ENCODE results near the gene DOK5.
"Not testable (repeated sequence)": the region's sequence is repeated elsewhere in the genome, so short reads cannot be mapped to it uniquely, and the experiment has no call there.

Gene DOK5

DNA sequence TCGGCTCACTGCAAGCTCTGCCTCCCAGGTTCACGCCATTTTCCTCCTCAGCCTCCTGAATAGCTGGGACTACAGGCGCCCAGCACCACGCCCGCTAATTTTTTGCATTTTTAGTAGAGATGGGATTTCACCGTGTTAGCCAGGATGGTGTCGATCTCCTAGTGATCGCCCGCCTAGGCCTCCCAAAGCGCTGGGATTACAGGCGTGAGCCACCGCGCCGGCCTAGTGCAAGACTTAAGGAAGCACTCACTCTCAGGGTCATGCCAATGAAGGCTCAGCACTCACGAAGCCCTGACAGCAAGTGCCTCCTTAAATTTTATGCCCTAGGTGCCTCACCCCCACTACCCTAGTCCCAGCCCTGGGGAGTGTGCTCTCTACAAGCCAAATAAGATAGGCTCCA lies 4.7 kb upstream of the DOK5 start:
- no peak for DNase-seq (ENCODE audit: low read depth in 2 of 2)

DNA sequence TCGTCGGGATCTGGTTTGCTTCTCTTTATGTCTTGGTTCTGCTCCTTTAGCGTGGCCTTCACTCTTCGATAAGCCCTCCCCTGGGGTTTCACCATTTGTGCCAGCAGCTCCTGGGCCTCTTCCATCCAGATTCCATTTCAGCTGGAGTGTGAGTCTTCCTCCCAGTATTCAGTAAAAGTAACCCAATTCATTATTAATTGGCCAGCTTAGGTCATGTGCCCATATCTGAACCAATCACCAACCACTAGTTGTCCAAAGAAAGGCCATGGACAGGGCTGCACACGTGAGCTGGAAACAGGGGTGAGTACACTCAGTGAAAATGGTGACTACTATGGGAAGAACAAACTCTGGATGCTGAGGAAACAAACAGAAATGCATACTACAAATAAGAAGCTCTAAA lies 2.8 kb upstream of the DOK5 start:
- no peak for DNase-seq (ENCODE audit: low read depth in 2 of 2)

DNA sequence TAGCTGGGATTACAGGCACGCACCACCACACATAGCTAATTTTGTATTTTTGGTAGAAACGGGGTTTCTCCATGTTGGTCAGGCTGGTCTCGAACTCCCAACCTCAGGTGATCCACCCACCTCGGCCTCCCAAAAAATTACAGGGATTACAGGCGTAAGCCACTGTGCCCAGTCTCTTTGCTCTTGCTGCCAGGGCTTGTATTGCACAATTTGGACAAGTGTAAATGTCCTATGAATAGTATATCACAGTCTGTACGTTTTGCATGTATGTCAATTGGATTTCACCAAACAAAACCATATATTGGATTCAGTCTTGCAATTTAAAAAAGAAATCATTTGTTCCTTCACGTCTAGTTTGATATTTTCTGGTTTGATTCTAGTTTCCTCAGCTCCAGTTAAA lies 2.1 kb upstream of the DOK5 start:
- no peak for DNase-seq (ENCODE audit: low read depth in 2 of 2)

DNA sequence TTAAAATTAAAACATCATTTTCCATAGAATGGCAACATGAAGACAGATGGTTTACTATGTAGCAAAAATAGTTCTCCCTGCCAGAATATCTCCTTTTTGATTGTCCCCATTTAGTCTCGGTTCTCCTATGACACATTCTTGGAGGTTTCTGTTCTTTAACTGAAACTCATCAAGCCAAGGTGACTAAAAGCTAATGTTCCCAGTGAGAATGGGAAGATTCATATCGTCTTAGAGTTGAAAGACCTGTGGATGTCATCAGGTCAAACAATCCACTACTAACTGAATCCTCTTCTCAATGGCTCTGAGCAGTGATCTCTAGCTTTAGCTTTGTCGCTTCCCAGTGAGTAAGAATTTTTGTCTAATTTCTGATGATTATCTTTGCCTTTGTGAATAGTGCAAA lies 1.3 kb upstream of the DOK5 start:
- DNase-seq (ENCODE audit: low read depth in 2 of 2): no peak

- DNase-seq (ENCODE audit: low read depth in 2 of 2): no peak
Observed at GRCh38 chr20:54474866-54475265, 527 bp upstream of the DOK5 start.

DNA sequence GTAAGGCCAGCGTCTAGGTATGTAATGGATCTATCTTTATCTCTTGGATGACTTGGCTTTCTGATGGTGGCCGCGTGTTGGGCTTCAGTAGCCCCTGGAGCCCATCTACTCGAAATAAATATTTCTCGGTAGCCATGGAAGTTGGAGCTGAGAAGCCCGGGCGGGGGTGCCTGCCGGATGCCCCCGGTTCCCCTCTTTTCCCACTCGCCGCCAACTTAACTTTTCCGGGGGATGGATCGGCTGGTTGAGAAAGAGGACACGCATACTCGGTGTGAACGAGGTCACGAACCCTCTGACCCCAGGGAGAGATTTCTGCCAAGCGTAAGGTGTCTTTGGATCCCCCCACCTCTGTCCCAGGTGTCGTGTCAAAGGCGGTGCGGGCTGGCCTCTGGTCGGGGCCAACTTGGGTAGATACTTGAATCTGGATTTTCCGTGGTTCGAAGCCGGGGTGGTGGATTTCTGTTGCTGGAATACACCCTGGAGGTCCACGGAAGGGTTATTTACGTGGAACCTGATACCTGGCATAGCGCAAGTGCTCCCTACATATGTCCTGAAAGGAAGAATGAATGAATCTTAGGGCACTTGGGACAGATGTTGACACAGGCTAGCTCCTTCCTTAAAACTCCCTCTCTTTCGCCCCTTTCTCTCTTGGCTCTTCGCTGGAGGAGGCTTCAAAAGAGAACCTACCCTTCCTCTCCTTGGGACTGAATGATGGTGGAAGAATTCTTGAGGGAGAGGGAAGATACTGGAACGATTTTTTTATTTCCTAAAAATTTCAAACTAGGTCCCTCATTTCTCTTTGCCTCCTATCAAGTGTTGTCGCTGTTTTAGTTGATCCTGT lies 996 bp downstream of the DOK5 start:
- DNase-seq (ENCODE audit: low read depth in 2 of 2): no peak

DNA sequence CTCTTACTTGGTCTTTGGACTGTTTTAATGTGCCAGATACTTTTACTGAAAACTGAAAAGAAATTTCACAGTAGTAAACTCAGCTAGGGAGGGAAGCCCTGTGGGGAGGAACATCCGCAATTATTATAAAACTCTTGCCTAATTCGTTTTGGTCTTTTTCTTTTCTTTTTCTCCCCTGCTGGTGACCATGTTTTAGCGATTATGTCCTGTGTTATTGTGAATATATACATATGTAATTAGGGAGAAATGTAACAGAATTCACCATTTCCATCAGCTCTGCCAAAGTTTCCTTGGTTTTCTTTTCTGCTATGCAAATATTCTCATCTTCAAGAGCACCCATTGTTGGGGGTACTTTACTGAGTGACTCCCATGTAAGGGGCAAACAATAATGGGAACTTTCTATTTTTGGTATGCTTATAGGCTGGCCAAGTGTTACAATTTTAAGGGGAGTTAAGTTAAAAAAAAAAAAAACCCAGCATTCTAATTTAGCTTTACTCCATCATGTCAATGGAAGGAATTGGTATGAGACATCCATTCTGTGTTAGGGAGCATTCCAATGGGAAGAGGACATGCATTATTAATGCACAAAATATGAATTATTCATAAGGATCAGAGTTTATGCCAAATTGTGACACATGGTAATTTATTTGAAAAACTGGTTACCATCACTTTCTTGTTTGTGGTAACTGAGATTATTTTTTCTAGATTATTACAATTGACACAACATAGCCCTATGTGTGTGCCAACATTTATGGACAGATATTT lies 2.0 kb downstream of the DOK5 start:
- no peak for DNase-seq (ENCODE audit: low read depth in 2 of 2)

DNA sequence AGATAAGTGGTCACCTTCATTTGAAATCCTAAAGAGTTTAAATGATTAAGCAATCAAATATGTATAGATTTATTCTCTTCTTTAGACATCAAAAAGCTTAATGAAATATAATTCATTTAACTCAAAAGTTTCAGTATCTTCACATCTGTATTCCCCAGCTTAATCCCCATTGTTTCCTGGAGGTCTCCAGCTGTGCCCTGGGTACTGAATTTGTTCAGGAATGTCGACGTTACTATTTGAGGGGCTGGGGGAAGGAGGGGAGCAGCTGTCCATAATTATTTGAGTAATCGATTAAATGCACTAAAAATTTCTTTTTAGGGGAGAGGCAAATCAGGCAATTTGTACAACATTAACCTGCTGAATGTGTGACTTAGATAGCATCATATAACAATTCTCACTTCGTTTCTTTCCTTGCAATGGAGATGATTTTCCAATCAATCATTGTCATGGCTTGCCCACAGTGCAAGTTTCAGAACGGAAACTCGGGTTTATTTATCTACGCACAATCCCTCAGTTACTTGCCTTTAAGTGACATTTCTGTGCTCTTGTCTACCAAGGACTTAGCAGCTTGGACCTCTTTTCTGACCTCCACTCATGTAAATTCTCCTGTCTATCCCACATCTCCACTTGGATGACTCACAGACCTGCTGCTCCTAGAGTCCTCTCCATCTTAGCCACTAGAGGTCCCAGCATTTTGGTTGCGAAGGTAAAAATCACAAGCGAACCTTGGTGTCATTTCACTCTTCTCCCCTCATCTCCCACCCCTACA lies 3.9 kb downstream of the DOK5 start:
- no peak for DNase-seq (ENCODE audit: low read depth in 2 of 2)

DNA sequence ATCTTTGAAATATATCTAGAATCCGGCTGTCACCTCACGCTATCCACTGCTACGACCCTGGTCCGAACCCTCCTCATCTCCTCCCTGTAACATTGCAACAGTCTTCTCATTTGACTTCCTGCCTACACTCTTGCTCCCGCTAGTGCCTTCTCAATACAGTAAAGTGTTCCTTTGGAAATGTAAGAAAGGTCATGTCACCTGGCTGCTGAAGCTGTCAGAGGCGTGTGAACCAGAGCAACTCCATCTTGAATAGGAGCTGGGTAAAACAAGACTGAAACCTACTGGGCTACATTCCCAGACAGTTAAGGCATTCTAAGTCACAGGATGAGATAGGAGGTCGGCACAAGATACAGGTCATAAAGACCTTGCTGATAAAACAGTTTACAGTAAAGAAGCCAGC lies 4.5 kb downstream of the DOK5 start:
- not testable (repeated sequence) for DNase-seq (ENCODE audit: low read depth in 2 of 2)

DNA sequence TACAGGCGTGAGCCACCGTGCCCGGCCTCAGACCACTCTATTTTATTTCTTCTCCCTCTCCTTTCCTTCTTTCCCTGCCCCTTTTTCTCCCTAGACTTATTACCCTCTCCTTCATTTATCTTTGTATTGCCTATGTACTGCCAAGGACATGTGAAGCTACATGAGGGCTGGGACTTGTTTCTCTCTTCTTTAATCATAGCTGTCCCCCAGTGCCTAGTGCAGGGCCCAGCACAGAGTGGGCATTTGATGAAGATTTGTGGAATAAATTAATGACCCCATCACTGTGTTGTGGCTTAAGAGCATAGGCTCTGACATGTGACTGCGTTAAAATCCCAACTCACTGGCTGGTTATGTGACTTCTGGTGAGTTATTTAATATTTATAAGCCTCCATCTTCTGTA lies 6.0 kb downstream of the DOK5 start:
- DNase-seq (ENCODE audit: low read depth in 2 of 2): no peak

- no peak for DNase-seq (ENCODE audit: low read depth in 2 of 2)
Observed at GRCh38 chr20:54485631-54486030, 10.2 kb downstream of the DOK5 start.

DNA sequence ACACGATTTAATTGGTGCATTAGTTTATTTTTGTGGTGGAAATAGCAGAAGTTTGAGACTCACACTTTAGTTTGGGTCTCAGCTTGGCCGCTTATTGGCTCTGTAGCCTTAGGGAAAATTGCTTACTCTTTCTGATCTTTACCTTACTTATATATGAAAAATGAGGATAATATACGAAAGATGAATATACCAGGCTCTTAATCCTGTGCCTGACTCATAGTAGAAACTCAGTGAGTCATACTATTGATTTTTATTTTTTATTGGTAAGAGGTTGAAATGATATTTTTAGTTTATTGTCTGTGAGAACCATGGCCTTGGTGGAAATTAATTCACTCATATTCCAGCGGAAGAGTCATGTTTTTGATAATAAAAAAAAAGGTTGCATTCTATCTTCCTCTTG lies 11.2 kb downstream of the DOK5 start:
- DNase-seq (ENCODE audit: low read depth in 2 of 2): no peak

- no peak for DNase-seq (ENCODE audit: low read depth in 2 of 2)
Observed at GRCh38 chr20:54488442-54488841, 13.0 kb downstream of the DOK5 start.

DNA sequence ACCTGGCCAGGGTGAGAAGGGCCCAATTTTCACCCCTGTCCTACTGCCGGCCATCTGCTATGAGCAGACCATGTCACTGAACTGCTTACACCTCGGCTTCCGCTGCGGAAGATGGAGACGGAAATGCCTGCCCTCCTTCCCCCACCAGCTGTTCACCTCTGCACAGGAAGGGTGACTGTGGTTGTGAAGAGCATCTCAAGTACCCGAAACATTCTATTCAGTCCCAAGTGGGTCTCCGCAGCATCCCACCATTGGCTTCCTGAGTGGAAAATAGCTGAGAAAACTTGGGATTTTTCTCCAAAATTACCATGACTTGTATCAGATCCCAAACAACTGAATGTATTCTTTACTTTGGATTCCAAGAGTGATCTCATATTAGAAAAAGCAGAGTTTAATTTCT lies 16.1 kb downstream of the DOK5 start:
- no peak for DNase-seq (ENCODE audit: low read depth in 2 of 2)

DNA sequence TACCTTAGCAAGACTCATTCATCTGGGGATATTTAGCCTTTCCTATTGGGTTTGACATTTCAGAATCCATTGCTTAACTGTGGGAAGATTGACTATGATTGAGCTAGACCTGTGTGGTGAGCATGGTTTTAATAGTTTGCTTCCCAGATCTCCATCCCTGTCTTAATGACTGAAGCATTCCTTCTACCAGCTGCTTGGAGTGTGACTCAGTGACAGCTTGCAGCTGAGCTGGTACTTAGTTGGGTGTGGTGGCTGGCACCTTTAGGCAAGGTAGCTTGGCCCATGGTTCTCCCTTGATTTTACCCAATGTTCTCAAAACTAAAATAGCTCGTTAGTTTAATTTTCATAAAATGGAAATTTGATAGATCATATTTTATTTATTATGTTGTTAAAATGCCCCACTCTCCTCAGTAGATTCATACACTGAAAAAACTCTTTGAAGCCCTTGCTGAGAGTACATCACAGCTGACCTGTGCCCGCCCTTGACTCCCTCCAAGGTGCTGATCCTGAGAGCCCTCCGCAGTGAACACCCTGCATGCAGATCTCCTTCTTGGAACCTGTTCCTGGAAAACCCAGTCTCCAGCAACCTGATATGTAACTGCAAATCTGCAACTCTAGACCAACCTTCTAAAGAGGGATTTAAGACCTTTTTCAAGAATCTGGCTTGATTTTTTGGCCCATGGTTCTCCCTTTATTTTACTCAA lies 19.1 kb downstream of the DOK5 start:
- no peak for DNase-seq (ENCODE audit: low read depth in 2 of 2)

- DNase-seq (ENCODE audit: low read depth in 2 of 2): no peak
Observed at GRCh38 chr20:54497931-54498718, 22.7 kb downstream of the DOK5 start.

DNA sequence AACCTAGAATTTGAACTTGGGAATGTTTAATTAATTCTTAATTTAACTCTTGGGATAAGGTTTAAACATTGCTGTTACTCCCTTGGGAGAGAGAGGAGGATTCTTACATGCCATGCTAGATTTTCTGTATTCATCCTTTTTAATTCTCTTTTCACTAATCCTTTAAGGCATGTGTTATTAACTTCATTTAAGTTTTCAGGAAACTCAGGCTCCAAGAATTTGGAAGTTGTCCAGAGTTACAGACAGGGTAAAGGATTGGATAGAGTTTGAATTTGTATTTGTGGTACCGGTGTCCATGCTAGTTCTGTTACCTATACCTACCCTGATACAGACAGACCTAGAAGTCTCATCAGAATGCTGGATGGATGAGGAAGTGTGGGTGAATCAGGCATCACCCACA lies 23.7 kb downstream of the DOK5 start:
- no peak for DNase-seq (ENCODE audit: low read depth in 2 of 2)

DNA sequence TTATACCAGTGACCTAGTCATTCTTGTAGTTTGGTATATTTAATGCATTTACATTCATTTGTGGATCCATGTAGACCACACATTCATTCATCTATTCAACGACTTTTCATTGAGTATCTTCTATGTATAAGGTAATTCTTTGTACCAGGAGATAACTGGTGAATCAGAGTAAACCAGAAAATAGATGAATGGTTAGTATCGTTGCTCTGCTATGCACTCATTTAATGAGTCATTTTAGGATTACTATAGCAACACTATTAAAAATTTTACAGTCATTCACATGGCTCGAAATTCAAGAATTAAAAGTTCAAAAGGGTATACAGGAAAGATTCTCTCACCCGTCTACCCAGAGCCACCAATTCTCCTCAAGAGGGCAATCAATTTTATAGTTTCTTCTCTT lies 26.8 kb downstream of the DOK5 start:
- no peak for DNase-seq (ENCODE audit: low read depth in 2 of 2)

DNA sequence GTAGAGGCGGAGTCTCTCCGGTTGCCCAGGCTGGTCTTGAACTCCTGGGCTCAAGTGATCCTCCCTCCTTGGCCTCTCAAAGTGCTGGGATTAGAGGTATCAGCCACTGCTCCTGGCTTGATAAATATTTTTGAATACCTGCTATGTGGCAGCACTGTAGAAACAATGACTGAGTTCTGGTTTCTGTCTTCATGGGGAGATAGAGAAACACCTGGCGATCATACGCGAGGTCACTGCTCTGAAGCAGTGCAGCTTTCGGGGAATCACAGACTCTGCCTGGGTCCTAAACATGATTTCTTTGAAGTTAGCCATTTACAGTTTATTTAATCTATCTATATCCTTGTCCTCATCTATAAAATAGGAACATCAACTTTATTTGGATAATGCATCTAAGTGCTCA lies 31.2 kb downstream of the DOK5 start:
- DNase-seq (ENCODE audit: low read depth in 2 of 2): no peak

DNA sequence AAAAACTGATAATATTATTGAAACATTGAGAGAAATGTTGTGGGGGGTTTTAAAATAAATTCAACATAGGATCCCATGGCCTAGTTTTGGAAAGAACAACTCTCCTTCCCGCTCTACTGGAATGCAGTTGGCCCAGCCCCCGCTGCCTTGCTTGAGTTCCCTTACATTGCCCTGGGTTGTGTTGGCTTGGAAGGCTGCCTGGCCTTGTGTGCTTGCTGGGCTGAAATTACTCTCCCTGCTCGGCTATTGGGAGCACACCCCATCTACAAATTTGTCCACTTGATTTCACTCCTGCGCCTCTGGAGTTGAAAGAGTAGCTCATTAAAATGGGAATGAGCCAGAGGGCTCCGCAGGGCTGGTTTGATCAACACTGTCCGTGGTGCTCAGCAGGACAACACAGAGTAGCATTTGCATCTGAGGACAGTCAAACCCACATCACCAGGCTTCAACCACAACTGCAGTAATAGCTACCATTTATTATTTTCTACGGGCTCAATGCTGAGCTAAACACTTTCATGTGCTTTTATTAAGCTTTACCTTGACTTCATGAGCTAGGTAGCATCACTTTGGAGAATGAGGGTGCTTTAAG lies 35.2 kb downstream of the DOK5 start:
- DNase-seq (ENCODE audit: low read depth in 2 of 2): no peak

- DNase-seq (ENCODE audit: low read depth in 2 of 2): no peak
Observed at GRCh38 chr20:54512694-54513093, 37.3 kb downstream of the DOK5 start.
